ELF-1 (cell line): ENCODE results near the gene MAEA.

Experiments used
- DNase-seq: peaks from one replicate; pipeline ENCODE4 v3.0.0-alpha.2; 2016; ENCODE audit warnings: low read depth, low spot score

Gene MAEA

GRCh38 chr4:1379351-1379781, 89.7 kb downstream of the MAEA start:
- no peak for DNase-seq

GRCh38 chr4:1379801-1380331, 90.2 kb downstream of the MAEA start:
- no peak for DNase-seq

- DNase-seq: no peak
These were observed 90.9 kb downstream of the MAEA start for GRCh38 chr4:1380368-1381151.

- no peak for DNase-seq
These were observed 91.5 kb downstream of the MAEA start for GRCh38 chr4:1381181-1381621.

GRCh38 chr4:1381944-1382541, 92.4 kb downstream of the MAEA start:
- no peak for DNase-seq

GRCh38 chr4:1382776-1383727, 93.4 kb downstream of the MAEA start:
- DNase-seq: no peak

- no peak for DNase-seq
These were observed 94.3 kb downstream of the MAEA start for GRCh38 chr4:1383728-1384591.

- no peak for DNase-seq
These were observed 95.1 kb downstream of the MAEA start for GRCh38 chr4:1384675-1385372.

GRCh38 chr4:1385373-1386340, 96.0 kb downstream of the MAEA start:
- no peak for DNase-seq
